Trophoblast cell (in vitro differentiated cells and primary cell): ENCODE measurements around the gene BAZ1B.

Experiments used
- DNase-seq, 2 donors: peaks; one replicate each; pipeline ENCODE4 v3.0.0-alpha.2; 2016
- H2AFZ ChIP-seq: 2 replicates; pipeline ENCODE4 v1.6.1; 2013; ENCODE audit warnings: low read length, moderate library complexity, mild to moderate bottlenecking; ENCODE audit not compliant: insufficient read depth, poor library complexity
- H2AK5ac ChIP-seq: 2 replicates; pipeline ENCODE4 v1.6.1; 2013; ENCODE audit warnings: mild to moderate bottlenecking, low read length
- H2BK120ac ChIP-seq: 2 replicates; pipeline ENCODE4 v1.6.1; 2013; ENCODE audit warnings: low read length, mild to moderate bottlenecking, moderate library complexity; ENCODE audit not compliant: insufficient read depth, poor library complexity
- H2BK12ac ChIP-seq: 2 replicates; pipeline ENCODE4 v1.6.1; 2013; ENCODE audit warnings: mild to moderate bottlenecking, low read length, moderate library complexity
- H2BK5ac ChIP-seq: 2 replicates; pipeline ENCODE4 v1.6.1; 2013; ENCODE audit warnings: low read length, low read depth, moderate library complexity, mild to moderate bottlenecking; ENCODE audit not compliant: poor library complexity
- H3K14ac ChIP-seq: 2 replicates; pipeline ENCODE4 v1.6.1; 2013; ENCODE audit warnings: mild to moderate bottlenecking, low read length
- H3K18ac ChIP-seq: 2 replicates; pipeline ENCODE4 v1.6.1; 2013; ENCODE audit warnings: mild to moderate bottlenecking, low read length
- H3K23ac ChIP-seq: 2 replicates; pipeline ENCODE4 v1.6.1; 2013; ENCODE audit warnings: low read length
- H3K27ac ChIP-seq: 2 replicates; pipeline ENCODE4 v1.5.1; 2013; ENCODE audit warnings: low read depth, mild to moderate bottlenecking, inconsistent platforms, low read length, moderate library complexity
- H3K27me3 ChIP-seq: 2 replicates; pipeline ENCODE4 v1.6.1; 2013; ENCODE audit warnings: inconsistent platforms, mild to moderate bottlenecking, low read length, moderate library complexity; ENCODE audit not compliant: insufficient read depth
- H3K36me3 ChIP-seq, 2 experiments: 1 replicate in 1 of 2; 2 replicates in 1 of 2; pipeline ENCODE4 v1.6.1; 2013; ENCODE audit warnings: low read length in 2 of 2, mild to moderate bottlenecking in 2 of 2, moderate library complexity in 1 of 2; ENCODE audit not compliant: insufficient read depth in 2 of 2, control insufficient read depth in 1 of 2
- H3K4ac ChIP-seq: 2 replicates; pipeline ENCODE4 v1.6.1; 2013; ENCODE audit warnings: low read depth, mild to moderate bottlenecking, low read length, moderate library complexity
- H3K4me1 ChIP-seq, 2 experiments: 1 replicate in 1 of 2; 2 replicates in 1 of 2; pipeline ENCODE4 v1.6.1; 2013; ENCODE audit warnings: low read length in 2 of 2, mild to moderate bottlenecking in 2 of 2, moderate library complexity in 1 of 2; ENCODE audit not compliant: insufficient read depth in 2 of 2, control insufficient read depth in 1 of 2
- H3K4me2 ChIP-seq: 2 replicates; pipeline ENCODE4 v1.6.1; 2013; ENCODE audit warnings: inconsistent platforms, mild to moderate bottlenecking, low read length, moderate library complexity
- H3K4me3 ChIP-seq: 2 replicates; pipeline ENCODE4 v1.5.1; 2013; ENCODE audit warnings: mild to moderate bottlenecking, low read depth, low read length, inconsistent platforms
- H3K79me1 ChIP-seq: one replicate; pipeline ENCODE4 v1.6.1; 2013; ENCODE audit warnings: low read length
- H3K79me2 ChIP-seq: 2 replicates; pipeline ENCODE4 v1.6.1; 2013; ENCODE audit warnings: low read length, mild to moderate bottlenecking; ENCODE audit not compliant: control insufficient read depth, insufficient read depth, poor library complexity
- H3K9ac ChIP-seq: 2 replicates; pipeline ENCODE4 v1.6.1; 2013; ENCODE audit warnings: mild to moderate bottlenecking, low read length
- H3K9me3 ChIP-seq: 2 replicates; pipeline ENCODE4 v1.6.1; 2013; ENCODE audit warnings: low read depth, mild to moderate bottlenecking, control low read depth, inconsistent platforms, low read length; ENCODE audit not compliant: insufficient read depth
- H4K12ac ChIP-seq: 2 replicates; pipeline ENCODE4 v1.6.1; 2013; ENCODE audit warnings: low read depth, mild to moderate bottlenecking, low read length, moderate library complexity
- H4K8ac ChIP-seq: 2 replicates; pipeline ENCODE4 v1.6.1; 2013; ENCODE audit warnings: low read depth, mild to moderate bottlenecking, low read length, moderate library complexity
- H4K91ac ChIP-seq: one replicate; pipeline ENCODE4 v1.6.1; 2013; ENCODE audit warnings: low read depth, mild to moderate bottlenecking, low read length, moderate library complexity
- WGBS: extraction: QIAGEN DNeasy Blood & Tissue Kit; methylation state at CpG from one replicate; pipeline ENCODE4 v1.1.7; 2013; ENCODE audit warnings: missing lambda C conversion rate; ENCODE audit not compliant: insufficient read length, insufficient coverage; ENCODE audit errors: extremely low coverage; 5-methylcytosine and 5-hydroxymethylcytosine counted together

The BAZ1B gene

DNA sequence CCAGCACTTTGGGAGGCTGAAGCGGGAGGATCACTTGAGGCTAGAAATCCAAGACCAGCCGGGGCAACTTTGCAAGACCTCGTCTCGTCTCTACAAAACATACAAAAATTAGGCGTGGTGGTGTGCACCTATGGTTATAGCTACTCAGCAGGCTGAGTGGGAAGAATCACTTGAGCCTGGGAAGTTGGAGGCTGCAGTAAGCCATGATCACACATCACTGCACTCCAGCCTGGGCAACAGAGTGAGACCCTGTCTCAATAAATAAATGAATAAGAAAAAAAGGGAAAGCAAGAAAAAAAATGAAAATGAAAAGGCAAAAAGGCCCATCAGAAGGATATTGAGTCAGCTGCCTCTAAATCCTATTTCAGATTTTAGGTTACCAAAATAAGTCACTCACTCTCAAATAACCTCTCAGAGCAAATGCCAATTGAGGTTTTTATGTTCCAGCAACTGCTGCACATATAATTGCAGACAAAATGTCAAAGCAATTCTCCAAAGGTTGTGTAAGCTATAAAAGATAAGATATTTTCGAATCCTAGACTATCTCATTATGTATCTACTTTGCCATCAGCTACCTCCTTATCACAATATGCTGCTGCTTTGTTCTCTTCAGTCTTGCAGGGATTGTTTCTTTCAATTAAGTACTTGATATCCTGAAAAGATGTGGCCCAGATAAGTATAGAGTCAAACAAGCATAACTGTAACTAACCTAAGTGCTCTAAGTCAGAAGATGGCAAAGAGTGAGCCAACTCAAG is 4.7 kb downstream of the BAZ1B start:
- H2AK5ac ChIP-seq: no peak overlapping the region
- no peak overlapping the region for H3K14ac ChIP-seq
- no peak overlapping the region for H2AFZ ChIP-seq
- H4K8ac ChIP-seq: no peak overlapping the region
- H3K9me3 ChIP-seq: no peaks in the 10 kb centered on the region
- peaks cover 2 to 3% of the 10 kb centered on the region in 2 experiments for H3K4me1 ChIP-seq
- H3K4me3 ChIP-seq: no peak overlapping the region
- peaks cover 32% of the 10 kb centered on the region for H3K79me2 ChIP-seq
- no peak overlapping the region for H3K18ac ChIP-seq
- no peak overlapping the region for H3K4me2 ChIP-seq
- no peak overlapping the region for H3K9ac ChIP-seq
- WGBS: no CpG with 5 or more reads among the region's 6 CpGs
- no peak overlapping the region for H3K23ac ChIP-seq
- peaks cover 9% of the 10 kb centered on the region for H3K79me1 ChIP-seq
- no peak overlapping the region for H2BK5ac ChIP-seq
- no peak overlapping the region for H2BK120ac ChIP-seq
- peak in 1 of 2 donors; percentile 47 for DNase-seq
- no peak overlapping the region for H2BK12ac ChIP-seq
- peaks cover 31 to 32% of the 10 kb centered on the region in 2 experiments for H3K36me3 ChIP-seq
- no peak overlapping the region for H4K91ac ChIP-seq
- H3K4ac ChIP-seq: peak overlapping the region; percentile 78
- H3K27me3 ChIP-seq: no peaks in the 10 kb centered on the region
- H4K12ac ChIP-seq: no peak overlapping the region
- H3K27ac ChIP-seq: no peak overlapping the region

DNA sequence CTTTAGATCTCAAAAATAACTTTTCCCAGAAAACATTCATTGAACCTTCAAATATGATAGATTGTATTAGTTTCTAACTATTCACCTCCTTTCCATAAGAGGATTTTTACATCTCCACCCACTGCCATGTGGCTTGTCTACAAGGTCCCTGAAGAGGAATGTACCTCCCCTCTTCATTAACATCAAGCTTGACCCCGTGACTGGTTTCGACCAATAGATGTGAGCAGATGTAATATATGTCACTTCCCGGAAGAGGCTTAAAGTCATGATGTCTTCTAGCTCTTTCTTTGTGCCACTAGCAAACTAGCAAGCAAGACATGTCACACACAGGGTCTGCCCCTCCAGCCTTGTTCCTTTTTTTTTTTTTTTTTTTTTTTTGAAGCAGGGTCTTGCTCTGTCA is 6.9 kb downstream of the BAZ1B start:
- H2BK120ac ChIP-seq: no peak overlapping the region
- WGBS: no CpG with 5 or more reads among the region's 3 CpGs

DNA sequence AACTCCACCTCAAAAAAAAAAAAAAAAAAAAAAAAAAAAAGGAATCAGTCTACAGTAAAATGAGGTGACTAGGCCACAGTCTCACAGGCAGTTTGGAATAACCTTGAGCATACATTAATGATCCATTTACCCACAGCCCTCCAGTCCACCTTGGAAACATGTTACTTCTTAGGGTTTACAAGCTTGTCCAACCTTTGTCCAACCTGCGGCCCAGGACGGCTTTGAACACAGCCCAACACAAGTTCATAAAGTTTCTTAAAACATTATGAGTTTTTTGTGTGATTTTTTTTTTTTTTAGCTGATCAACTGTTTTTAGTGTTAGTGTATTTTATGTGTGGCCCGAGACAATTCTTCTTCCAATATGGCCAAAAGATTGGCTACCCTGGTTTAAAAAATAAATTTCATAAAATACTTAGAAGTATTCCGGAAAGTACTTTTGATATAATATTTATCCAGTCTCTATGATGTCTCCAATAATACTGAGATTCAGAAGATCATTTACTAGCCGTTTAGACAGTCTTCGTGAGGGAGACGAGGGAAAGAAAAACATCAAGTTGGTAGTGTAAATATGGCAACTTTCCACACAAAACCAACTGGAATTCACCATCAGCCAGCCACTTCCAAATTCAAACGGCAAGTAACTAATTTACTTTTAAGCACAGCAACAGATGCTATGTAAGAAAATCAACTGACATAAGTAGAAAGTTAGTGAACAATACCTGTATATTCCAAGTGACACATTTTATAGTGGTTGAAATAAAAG is 9.9 kb downstream of the BAZ1B start:
- no CpG with 5 or more reads among the region's 8 CpGs for WGBS
- H4K8ac ChIP-seq: no peak overlapping the region
- peaks cover 2% of the 10 kb centered on the region for H3K9me3 ChIP-seq
- no peak overlapping the region for H4K12ac ChIP-seq
- no peak overlapping the region for H2BK12ac ChIP-seq
- no peak overlapping the region for H2BK120ac ChIP-seq
- H3K14ac ChIP-seq: no peak overlapping the region
- no peak overlapping the region for H4K91ac ChIP-seq
- H3K18ac ChIP-seq: no peak overlapping the region
- H3K27ac ChIP-seq: no peak overlapping the region
- no peak for DNase-seq
- H3K27me3 ChIP-seq: no peaks in the 10 kb centered on the region
- H2AK5ac ChIP-seq: no peak overlapping the region
- peak overlapping the region; percentile 67 for H3K4ac ChIP-seq
- peaks cover 58 to 60% of the 10 kb centered on the region in 2 experiments for H3K36me3 ChIP-seq
- no peak overlapping the region for H3K4me2 ChIP-seq
- no peak overlapping the region for H3K23ac ChIP-seq
- H2BK5ac ChIP-seq: no peak overlapping the region
- no peaks in the 10 kb centered on the region for H3K79me1 ChIP-seq
- H3K4me1 ChIP-seq: no peaks in the 10 kb centered on the region
- H3K79me2 ChIP-seq: peaks cover 12% of the 10 kb centered on the region
- H2AFZ ChIP-seq: no peak overlapping the region
- H3K9ac ChIP-seq: no peak overlapping the region
- H3K4me3 ChIP-seq: no peak overlapping the region

More for the DNA sequence above, 6.9 kb downstream of the BAZ1B start:
- no peak for DNase-seq
- Histone ChIP-seq H2AFZ (no peak overlapping the region), H2BK12ac (no peak overlapping the region), H3K36me3 (peaks cover 38% of the 10 kb centered on the region in 2 experiments), H4K12ac (no peak overlapping the region), H3K4me2 (no peak overlapping the region), H3K79me2 (peaks cover 20% of the 10 kb centered on the region), H4K8ac (no peak overlapping the region), H3K4me1 (no peaks in the 10 kb centered on the region), H2BK5ac (no peak overlapping the region), H3K79me1 (no peaks in the 10 kb centered on the region), H3K4me3 (no peak overlapping the region), H4K91ac (no peak overlapping the region), H3K14ac (no peak overlapping the region), H3K27ac (no peak overlapping the region), H3K9ac (no peak overlapping the region), H3K9me3 (no peaks in the 10 kb centered on the region), H3K18ac (no peak overlapping the region), H2AK5ac (no peak overlapping the region), H3K4ac (peak overlapping the region; percentile 70), H3K27me3 (no peaks in the 10 kb centered on the region), H3K23ac (no peak overlapping the region)

DNA sequence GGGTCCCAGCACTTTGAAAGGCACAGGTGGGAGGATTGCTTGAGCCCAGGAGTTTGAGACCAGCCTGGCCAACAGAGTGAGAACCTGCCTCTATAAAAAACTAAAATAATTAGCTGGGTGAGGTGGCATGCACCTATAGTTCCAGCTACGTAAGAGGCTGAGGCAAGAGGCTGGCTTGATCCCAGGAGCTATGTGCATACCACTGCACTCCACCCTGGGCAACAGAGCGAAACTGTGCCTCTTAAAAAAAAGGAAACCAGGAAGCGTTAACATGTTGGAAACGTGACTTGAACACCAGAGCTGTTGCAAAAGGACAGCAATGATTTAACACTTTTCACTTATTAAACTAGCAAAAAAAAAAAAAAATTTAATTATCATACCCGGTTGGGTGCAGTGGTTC is 12.6 kb downstream of the BAZ1B start:
- H4K8ac ChIP-seq: no peak overlapping the region
- H3K9ac ChIP-seq: no peak overlapping the region
- peaks cover 5% of the 10 kb centered on the region for H3K79me2 ChIP-seq
- no CpG with 5 or more reads among the region's 5 CpGs for WGBS
- no peak overlapping the region for H2BK5ac ChIP-seq
- no peak overlapping the region for H4K91ac ChIP-seq
- H3K79me1 ChIP-seq: no peaks in the 10 kb centered on the region
- peaks cover 46 to 55% of the 10 kb centered on the region in 2 experiments for H3K36me3 ChIP-seq
- H3K4ac ChIP-seq: no peak overlapping the region
- no peak overlapping the region for H3K18ac ChIP-seq
- DNase-seq: no peak
- H3K4me2 ChIP-seq: no peak overlapping the region
- no peak overlapping the region for H2BK12ac ChIP-seq
- no peaks in the 10 kb centered on the region for H3K4me1 ChIP-seq
- no peak overlapping the region for H2BK120ac ChIP-seq
- no peak overlapping the region for H3K14ac ChIP-seq
- H3K9me3 ChIP-seq: peaks cover 2% of the 10 kb centered on the region
- H3K27ac ChIP-seq: no peak overlapping the region
- no peak overlapping the region for H3K4me3 ChIP-seq
- H2AFZ ChIP-seq: no peak overlapping the region
- H4K12ac ChIP-seq: no peak overlapping the region
- no peak overlapping the region for H2AK5ac ChIP-seq
- H3K23ac ChIP-seq: no peak overlapping the region
- H3K27me3 ChIP-seq: no peaks in the 10 kb centered on the region
